NCI-H2081 (cell line): Measurements from ENCODE around the gene FGB.
"Not testable (repeated sequence)": the region's sequence is repeated elsewhere in the genome, so short reads cannot be mapped to it uniquely, and the experiment has no call there.

Experiments
- DNase-seq, 2 experiments: peaks; one replicate each; lab custom pipeline; 2025; lab: John Stamatoyannopoulos, UW

The FGB gene

DNA sequence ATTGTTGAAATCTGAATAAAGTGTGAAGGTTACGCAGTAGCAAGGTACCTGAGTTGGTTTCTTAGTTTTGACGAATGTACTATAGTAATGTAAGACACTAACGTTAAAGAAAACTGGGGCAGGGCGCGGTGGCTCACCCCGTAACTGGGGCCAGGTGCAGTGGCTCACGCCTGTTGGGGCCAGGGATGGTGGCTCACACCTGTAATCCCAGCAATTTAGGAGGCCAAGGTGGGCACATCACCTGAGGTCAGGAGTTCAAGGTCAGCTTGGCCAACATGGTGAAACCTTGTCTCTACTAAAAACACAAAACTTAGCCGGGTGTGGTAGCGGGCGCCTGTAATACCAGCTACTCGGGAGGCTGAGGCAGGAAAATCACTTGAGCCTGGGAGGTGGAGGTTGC is 34.5 kb downstream of the FGB start:
- not testable (repeated sequence) for DNase-seq

DNA sequence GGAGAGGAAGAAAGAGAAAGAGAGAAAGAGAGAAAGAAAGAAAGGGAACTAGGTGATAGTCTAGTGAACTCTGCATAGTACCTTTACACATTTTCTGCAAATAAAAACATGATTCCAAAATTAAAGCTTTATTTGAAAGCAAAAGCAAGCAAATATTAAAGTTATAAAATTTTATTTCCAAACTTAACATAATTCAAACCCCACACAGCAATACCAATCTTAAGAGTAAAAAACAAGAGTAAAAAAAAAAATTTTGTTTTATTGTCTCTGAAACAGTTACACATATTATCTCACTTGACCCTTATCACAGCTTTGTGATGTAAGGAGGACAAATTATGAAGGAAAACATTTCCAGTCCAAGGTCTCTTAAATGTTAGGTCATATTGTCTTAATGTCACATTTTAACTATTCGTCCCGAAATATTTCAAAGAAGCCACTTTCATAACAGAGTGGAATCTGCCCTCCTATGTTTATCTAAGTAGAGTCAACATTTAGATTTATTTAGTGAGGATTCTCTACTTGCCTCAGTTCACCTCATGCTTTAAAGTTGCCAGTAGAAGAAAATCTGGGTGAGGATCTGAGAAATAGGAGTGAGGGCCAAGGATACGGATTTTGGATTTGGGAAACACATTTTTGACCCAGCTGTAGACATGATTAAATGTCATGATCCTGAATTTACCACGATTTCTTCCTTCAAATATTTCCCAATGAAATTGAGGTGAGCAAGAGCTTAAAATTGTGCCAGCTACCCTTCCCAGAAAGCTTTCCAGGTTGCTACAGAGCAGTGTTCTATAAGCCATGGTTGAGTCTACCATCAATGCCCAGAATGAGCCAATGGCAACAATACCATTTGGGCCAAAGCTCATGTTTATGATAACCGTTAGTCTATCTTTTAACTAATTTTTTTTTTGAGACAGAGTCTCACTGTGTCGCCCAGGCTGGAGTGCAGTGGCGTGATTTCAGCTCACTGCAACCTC is 35.3 kb downstream of the FGB start:
- no peak for DNase-seq

DNA sequence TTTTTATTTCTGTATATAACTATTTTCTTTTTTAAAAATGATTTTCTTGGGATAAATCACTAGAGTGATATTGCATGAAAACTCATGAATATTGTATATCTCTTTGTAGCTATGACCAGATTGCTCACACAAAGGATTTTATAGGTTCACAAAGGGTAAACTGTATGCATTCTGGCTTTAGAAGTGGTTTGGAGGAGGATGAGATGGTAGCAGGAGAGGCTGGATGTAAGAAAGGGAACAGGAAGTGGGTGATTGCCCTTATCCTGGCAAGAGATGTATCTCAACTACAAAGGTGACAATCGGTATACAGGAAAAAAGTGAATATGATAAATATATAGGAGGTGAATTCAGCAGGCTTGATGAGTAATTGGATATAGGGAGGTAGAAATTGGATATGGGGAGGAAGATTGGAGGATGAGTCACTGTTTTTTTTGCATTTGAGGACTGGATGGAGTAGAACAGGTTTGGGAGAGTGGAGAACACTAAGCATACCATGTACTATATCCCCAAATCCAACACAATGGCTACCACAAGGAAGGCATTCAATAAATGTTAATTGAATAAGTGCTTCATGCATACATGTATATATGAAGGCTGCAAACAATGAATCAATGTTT is 39.7 kb downstream of the FGB start:
- no peak for DNase-seq

DNA sequence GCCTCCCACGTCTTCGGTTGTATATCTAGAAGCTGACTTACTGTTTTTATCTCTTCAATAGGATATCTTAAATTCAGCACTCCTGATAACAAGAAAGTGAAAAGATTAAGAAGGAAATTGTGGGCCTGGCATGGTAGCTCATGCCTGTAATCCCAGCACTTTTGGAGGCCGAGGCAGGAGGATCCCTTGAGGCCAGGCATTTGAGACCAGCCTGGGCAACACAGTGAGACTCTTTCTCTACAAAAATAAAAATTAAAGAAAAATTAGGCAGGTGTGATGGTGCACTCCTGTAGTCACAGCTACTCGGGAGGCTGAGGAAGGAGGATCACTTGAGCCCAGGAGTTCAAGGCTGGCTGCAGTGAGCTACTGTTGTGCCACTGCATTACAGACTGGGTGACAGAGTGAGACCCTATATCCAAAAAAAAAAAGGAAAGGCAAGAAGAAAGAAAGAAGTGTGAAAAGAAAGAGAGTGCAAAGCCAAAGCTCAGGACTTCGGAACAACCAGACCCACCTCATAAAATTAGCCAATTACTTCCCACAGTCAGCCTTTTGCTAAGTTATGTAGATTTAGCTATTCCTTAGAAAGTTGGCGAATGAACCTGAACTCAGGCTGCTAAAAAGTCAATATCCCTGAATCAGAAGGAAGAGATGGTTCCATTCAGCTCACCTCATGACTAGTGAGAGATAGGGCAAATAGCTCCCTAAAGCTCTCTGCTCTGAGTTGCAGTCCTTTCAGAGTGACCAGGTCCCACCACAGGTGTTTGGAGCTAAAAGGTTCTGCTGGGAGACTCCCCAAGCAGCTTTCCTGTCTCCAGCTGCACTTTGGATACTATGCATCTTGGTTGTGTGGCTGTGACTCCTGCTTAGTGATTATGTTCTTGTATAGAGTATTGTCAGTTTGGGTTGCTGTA is 40.5 kb downstream of the FGB start:
- DNase-seq = no peak

DNA sequence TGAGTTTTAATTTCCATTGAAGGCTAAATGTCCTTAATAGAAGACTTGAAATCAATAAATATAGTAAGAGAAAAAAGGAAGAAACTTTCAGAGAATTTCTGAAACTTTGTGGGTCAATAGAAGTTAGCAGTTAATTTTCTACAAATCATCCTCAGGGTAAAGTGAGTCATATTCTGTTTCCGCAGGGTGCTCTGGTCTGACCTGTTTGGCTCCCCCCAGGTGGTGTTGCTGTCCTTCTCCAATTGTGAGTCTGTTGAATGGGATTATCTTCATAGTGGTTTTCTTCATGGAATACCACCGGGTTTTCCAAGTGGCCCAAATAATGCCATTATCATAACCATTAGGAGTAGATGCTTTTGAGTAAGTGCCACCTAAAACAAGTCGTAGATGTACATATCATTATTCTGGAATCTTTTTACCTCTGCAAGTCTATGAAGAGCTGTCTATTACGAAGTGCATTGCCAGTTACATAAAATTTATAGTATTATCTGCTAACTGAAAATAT is 41.9 kb downstream of the FGB start:
- no peak for DNase-seq

DNA sequence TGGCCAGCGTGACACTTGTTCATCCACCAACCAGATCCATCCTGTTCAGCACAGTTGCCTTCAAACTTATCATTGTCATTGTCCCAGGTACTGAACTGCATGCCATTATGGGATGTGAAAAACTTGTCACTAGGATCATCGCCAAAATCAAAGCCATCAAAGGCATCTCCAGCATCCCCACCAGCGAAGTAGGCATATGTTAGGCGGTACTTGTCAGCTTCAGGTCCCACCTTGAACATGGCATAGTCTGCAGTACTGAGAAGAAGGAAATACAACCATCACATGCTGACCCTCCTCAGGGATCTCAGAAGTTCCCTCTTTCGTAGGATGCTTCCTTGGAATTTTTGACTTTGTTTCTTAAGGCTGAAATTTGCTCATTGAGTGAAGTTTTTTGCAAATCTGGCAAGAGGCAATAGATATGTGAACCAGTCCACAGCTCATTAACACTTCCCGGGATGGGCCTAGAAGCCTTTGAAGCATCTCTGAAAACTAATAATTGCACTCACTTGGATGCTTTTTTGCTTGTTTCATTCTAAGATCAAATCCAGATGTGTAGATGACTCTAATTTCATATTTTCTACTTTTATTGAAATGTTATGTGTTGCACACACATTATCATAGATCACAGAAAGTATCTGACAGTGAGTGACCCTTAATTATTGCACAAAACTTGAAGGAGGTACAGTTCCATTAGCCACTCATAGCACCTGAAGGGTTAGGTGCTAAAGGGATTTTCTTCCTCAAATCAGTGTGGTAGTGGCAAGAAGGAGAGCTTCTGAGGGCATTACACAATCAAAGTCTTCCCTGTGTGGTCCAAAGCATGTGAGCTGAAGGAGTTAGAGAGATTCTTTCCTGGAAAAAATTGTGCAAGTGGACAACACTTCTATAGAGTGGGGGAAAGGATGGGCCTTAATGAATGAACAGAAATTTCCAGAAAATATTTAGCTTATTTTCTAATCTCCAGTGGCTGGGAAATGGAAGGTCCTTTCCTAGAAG is 44.2 kb downstream of the FGB start:
- no peak for DNase-seq

DNA sequence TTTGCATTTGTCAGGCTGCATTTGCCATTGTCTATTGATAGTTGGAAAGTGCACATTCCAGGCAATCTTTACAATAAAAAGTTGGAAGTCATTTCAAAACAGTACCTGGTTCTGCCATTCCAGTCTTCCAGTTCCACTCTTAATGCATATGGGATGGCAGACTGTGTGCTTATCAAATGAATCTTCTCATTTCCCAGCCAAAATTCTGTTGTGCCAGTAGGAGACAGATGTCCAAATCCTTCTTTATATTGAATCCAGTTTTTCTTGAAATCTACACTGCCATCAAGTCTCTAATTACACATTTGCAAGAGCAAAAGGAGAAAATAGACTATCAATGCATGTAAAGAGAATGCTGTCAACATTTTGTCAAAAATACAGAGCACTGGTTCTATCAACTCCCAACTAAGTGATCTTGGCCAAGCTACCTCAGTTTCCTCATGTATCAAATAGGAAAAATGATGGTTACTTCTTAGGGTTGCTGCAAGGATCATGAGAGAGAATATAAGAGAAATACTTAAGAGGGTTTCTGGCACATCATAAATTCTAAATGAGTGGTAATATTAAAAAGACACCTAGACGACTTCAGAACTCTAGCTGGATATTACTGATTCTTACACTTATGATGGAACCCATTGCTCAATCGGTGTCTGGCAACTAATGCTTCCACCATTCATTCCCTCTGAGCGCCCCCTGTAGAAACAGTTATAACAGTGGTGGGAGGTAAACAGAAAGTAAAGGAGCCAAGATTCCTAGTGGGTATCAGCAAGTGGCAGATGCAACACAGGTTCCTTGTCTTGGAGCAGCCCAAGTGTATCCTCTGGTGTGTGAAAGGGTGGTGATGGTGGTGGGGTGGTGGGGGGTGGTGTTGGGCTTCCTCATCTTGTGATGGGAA is 45.8 kb downstream of the FGB start:
- no peak for DNase-seq

DNA sequence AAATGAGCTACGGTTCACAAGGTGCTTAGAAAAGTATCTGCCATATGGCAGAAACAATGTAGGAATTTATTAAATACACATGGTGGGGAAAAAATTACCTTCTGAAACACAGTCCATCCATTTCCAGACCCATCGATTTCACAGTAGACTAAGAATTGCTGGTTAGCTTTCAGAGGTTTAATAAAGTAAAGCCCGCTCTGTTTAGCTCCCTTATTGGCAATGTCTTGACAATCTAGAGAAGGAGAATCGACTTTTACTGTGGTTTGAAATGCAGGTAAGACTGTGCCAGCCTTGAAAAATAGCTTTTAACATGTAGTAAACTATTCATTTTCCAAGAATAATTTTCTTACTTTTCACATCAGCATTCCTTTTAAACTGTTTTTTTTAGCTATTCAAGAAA is 46.7 kb downstream of the FGB start:
- no peak for DNase-seq

DNA sequence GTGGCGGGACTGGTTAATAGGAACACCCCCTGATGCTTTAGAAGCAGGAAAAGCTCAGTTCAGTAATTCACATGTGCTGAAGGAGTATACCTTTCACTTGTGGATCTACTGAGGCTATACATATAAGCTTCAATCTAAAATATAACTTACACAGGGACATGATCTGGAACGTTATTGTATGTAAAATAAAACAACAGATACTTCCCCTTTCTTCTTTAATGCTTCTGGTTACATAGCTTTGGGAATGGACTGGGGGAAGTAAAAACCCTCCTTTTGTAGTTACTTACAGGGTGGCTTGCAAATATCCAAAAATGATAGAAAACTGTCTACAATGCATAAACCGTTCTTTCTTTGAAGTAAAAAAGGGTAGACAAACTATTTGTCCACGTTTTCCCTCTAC is 47.8 kb downstream of the FGB start:
- DNase-seq = no peak

DNA sequence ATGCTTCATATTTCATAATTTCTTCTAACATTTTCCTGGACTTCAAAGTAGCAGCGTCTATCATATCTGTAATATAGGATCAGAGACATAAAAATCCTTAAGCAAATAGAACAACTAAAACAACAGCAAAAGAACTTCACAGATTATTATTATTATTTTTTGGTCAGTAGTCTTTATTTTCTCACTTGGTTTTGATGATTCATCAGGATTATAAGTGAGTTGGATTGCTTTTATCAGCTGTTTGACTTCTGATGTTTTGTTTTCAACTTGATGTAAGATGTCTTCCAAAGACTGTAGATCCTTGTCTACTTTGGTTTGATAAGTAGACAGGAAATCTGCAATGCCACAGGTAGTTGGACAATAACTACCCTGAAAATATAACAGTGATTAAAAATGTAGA is 49.0 kb downstream of the FGB start:
- DNase-seq = no peak

DNA sequence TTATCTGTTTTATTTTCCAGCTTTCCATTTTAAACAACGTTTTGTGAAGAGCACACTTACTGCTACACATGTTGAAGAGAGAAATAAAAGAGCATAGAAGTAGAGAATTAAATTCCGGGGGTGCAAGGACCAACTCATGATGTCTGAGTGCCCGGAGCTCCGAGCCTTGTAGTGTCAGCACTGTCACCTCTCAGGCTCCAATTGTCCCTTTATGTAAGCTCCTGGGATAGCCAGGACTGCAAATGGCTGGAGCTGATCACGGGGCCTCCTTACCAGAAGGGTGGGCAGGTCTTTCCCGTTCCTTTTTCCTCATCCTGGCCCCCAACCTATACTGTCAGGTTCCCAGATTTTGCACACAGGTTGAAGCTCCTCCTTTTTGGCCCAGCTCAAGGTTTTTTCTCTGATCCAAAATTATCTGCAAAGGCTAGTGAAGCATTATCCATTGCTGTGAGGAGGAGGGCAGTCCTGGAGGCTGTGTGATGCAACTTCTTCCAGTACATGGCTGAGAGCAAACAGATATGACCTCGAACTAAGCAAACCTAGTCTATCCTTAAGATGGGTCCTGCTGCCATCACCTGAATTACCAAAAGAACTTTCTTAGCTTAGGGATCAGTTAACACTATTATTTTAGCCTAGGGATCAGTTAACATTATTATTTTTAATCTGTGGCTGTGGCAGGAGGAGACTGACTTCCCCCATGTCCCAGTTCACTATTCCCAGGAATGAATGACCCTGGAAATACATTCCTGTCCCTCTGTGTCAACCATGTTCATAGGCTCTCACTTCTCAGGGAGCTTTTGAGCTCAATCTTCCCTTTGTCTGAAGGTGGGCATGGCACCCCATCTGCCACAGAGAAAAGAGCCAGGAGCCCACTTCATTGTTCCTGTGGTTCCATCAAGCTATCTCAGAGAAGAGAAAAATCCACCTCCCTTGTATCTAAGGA is 49.9 kb downstream of the FGB start, which contains the start of gene FGG:
Gene FGG (minus strand): TSS at position 185 of the 943 bp plus-strand sequence. CDS start 47 bp downstream, at position 138.
- no peak for DNase-seq

DNA sequence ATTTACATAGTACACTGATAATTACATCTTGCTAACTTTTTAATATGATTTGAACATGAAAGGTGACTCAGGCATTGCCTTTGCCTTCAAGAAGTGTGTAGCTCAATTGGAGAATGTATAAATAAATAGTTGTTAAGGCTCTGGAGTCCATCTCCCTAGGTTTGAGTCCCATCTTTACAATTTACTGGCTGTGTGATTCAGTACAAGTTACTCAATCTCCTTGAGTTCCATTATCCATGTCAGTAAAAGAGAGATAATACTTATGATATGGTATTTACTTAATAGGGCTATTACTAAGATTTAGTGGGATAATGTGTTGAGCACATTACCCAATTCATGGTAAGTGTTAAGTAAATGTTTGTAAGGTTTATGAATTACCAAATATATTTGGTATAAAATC is 51.5 kb downstream of the FGB start:
- DNase-seq = no peak

DNA sequence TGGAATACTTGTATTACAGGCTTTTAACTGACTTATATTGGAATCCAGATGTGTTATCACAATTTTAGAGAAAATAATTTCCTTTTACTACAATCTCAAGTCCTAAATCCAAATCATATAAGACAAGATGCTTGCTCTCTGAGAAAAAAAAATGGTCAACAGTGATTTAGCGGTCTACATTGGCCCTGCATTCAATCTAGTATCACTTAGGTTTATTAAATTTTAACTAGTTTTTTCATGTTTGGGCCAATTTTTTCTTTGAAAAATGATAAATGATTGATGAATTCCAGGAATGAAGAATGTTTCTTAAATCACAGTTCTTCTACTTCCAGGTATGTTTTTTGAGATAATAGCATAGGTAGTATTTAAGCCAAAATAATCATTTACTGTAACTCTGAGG is 52.4 kb downstream of the FGB start:
- no peak for DNase-seq

DNA sequence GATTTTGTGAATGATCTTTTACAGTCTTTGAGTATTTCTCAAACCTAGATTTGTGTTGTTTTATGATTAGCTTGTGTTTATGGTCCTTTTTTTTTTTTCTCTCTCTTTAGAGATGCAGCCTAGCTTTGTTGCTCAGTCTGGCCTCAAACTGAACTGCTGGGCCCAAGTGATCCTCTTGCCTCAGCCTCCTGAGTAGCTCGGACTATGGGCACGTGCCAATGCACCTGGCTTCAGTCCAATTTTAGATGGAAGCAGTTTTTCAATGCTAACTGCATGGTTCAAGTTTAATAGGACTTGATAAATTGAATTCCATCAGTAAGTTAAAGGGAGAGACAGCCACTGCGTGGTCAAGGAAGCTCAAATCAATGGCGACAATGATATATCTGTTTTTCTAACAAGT is 53.5 kb downstream of the FGB start:
- DNase-seq = no peak

DNA sequence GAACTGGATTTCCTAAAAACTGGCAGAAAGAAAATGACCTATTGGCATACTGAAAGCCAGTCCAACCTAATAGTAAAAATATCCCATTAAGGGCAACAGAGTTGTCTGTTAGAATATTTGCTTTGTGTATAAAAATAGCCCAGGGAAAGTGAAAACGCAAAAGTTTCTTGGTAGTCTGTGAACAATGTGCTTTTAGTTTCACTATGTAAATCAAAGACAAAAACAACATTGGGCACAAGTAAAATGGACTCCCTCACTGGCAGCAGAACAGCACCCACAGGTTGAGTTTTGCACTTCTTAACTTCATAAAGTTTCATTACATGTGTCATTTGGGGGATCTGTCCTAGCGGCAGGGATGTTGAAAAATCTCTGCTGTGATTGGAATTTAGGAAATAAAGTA is 53.9 kb downstream of the FGB start:
- DNase-seq = no peak

DNA sequence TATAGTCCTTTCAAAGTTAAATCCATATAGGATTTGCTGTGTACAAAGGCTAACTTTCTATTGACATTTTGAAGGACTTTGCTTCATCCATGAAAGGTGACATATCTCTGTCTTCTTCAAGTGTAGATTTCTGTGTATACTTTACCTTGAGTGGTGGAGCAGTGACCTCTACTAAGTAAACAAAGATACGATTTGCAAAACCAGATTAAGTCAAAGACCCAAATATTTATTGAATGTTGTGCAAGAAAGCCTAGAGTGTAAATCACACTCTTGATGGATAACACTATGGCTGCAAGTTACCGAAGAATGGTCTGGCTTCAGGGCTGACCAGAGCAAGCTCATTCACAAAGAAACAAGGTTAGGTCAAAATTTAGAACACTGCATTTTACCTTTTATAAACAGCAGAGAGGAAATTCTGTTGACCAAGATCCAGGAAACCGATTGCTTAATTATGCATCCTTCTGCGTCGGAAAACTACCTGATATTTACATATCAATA is 55.1 kb downstream of the FGB start:
- DNase-seq = no peak

DNA sequence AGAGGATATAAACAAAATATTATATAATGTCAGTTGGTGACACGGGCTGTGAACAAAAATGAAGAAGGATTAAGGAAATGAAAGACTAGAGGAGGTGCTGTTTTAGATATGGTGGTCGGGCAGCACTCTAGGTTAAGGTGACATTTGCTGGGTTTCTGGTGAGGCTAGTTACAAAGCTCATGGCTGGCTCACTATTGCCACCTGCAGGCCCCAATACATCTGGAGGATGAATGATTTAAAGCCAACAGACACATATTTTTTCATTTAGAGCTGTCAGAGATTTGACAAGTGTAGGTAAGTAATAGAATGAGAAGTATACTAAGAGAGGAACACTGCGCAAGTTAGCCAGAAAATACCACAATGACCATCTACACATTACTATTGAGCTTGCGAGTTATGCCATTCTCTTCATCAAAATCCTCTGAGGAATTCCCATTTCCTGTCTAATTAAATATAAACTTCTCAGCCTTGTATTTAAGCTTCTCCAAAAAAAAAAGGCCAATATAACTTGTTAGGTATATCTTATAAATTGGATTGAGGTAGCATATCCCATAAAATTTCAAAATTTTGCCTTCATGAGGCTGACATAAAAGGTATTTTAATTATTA is 56.0 kb downstream of the FGB start:
- peak; percentile 37 to 46 for DNase-seq

DNA sequence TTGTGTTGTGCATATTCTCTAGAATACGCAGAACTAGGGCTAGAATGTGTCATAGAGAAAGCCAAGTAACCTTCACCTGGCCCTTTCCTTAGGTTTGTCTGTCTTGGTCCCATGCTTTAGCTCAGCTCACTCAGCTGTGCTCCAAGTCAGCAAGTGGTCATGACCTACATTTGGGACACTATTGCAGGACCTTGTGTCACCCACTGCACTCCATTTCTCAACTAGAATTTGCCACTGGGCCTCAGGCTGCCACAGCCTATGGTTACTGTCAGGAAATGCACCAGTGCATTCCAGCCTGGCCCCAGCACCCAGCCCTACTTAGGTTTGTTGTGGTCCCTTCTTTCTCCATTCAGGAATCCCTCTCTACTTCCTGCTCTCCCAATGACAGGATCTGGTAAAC is 57.3 kb downstream of the FGB start:
- DNase-seq = no peak
